MCF 10A (cell line): ENCODE measurements around the gene ABCA1. TPM values are rescaled to one million over a fixed set of nuclear protein-coding genes. Genes with fewer than 3 reads are reported as not detected.

Experiments
- BruUV-seq: library from RNA; stranded (reverse); fragments of 400-500 nt; replicated peaks from 2 replicates; lab custom pipeline; 2021; lab: Mats Ljungman, UMichigan
- CTCF ChIA-PET: fragments of 300-600 bp; sonication (Branson Sonifier 250); formaldehyde crosslinking; extraction: SDS; loops from one replicate; lab custom pipeline; 2021; ENCODE audit warnings: antibody characterized with exemption, inconsistent platforms; lab: Yijun Ruan, JAX
- POLR2A ChIA-PET: fragments of 300-600, 350-650 bp; sonication (Branson Sonifier 250); formaldehyde crosslinking; extraction: SDS; loops from one replicate; lab custom pipeline; 2020; ENCODE audit warnings: antibody characterized with exemption, inconsistent platforms; lab: Yijun Ruan, JAX
- DNase-seq: peaks from one replicate; pipeline ENCODE4 v3.0.0-alpha.2; 2018; ENCODE audit not compliant: unreplicated experiment
- H3K27ac Mint-ChIP-seq: one replicate; pipeline ENCODE4 v1.8.0; 2022; ENCODE audit warnings: mild to moderate bottlenecking, low read depth, mixed read lengths; ENCODE audit not compliant: unreplicated experiment
- H3K27me3 Mint-ChIP-seq: one replicate; pipeline ENCODE4 v1.8.0; 2022; ENCODE audit warnings: mixed read lengths; ENCODE audit not compliant: insufficient read depth, unreplicated experiment
- H3K36me3 Mint-ChIP-seq: one replicate; pipeline ENCODE4 v1.8.0; 2022; ENCODE audit warnings: mild to moderate bottlenecking, moderate library complexity, mixed read lengths; ENCODE audit not compliant: insufficient read depth, unreplicated experiment
- H3K4me1 Mint-ChIP-seq: one replicate; pipeline ENCODE4 v1.8.0; 2022; ENCODE audit warnings: mixed read lengths; ENCODE audit not compliant: insufficient read depth, unreplicated experiment
- H3K4me3 Mint-ChIP-seq: one replicate; pipeline ENCODE4 v1.8.0; 2022; ENCODE audit warnings: mild to moderate bottlenecking, moderate library complexity, mixed read lengths; ENCODE audit not compliant: unreplicated experiment
- H3K9me3 Mint-ChIP-seq: one replicate; pipeline ENCODE4 v1.8.0; 2022; ENCODE audit warnings: mixed read lengths; ENCODE audit not compliant: unreplicated experiment
- CTCF ChIP-seq: fragments of 200-600 bp; IDR thresholded peaks from one replicate; pipeline ENCODE4 v1.8.0; 2022; ENCODE audit warnings: antibody characterized with exemption, mild to moderate bottlenecking; ENCODE audit not compliant: unreplicated experiment
- intact Hi-C: fragments of 100-400 bp; cut with micrococcal nuclease; formaldehyde crosslinking; loops from 2 replicates; pipeline ENCODE4 v1.14.1; 2022
- total RNA-seq: library from RNA; stranded (reverse); gene quantifications from 2 replicates; pipeline ENCODE4 v1.2.3, GENCODE V29; 2022

The ABCA1 gene
- total RNA-seq, 1 experiment from 2014 or later = 0.28 TPM

GRCh38 chr9:104850786-104851545 is 77.0 kb downstream of the ABCA1 start:
- DNase-seq = no peak
- Mint-ChIP-seq H3K27ac (no peak overlapping the region), H3K9me3 (no peaks in the 10 kb centered on the region), H3K4me3 (no peak overlapping the region), H3K4me1 (peaks cover 27% of the 10 kb centered on the region), H3K36me3 (no peaks in the 10 kb centered on the region), H3K27me3 (no peaks in the 10 kb centered on the region)
- ChIA-PET CTCF (interaction anchor here (0.6 to 2.1 kb wide), 4 partner anchors 12 to 307 kb away, joined by 3 to 6 read pairs (median 4); no protein-coding TSS in a partner anchor), POLR2A (no interaction called here)
- no TSS peak for BruUV-seq
- intact Hi-C loops = no loop called here
- TF ChIP-seq CTCF = no peak

DNA sequence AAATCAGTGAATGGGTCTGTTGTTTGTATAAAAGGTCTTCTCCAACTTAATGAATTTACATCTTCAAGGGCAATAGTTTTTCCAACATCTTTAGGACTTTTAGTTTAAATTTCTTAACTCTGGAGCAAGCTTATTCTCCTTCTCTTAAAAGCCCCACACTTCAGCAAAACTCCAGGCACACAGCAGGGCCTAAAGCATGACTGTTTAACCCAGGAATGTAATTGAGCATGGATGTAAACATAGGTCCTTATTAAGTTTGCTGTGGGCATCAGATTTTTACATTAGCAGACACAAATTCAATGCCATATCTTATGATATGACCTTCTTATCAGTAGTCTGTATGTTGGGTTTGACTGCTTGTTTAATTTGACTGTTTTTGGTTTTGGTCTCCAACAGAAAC is 78.9 kb downstream of the ABCA1 start:
- H3K9me3 Mint-ChIP-seq = no peaks in the 10 kb centered on the region
- no peak overlapping the region for H3K4me3 Mint-ChIP-seq
- POLR2A ChIA-PET = interaction anchor here (0.6 kb wide), 1 partner anchor 16 kb away, joined by 3 read pairs; no protein-coding TSS in a partner anchor
- no peak overlapping the region for H3K27ac Mint-ChIP-seq
- no peak for DNase-seq
- no peaks in the 10 kb centered on the region for H3K36me3 Mint-ChIP-seq
- no peak for TF ChIP-seq CTCF
- intact Hi-C loops = no loop called here
- H3K27me3 Mint-ChIP-seq = no peaks in the 10 kb centered on the region
- peaks cover 16% of the 10 kb centered on the region for H3K4me1 Mint-ChIP-seq
- no TSS peak for BruUV-seq
- CTCF ChIA-PET = interaction anchor here (2.1 kb wide), 1 partner anchor 14 kb away, joined by 6 read pairs; no protein-coding TSS in a partner anchor

- H3K36me3 Mint-ChIP-seq = no peaks in the 10 kb centered on the region
- ChIA-PET CTCF (interaction anchor here (0.6 to 1.9 kb wide), 6 partner anchors 10 to 569 kb away, joined by 3 to 6 read pairs (median 3); no protein-coding TSS in a partner anchor), POLR2A (interaction anchor here (0.7 kb wide), 1 partner anchor 10 kb away, joined by 4 read pairs; no protein-coding TSS in a partner anchor)
- H3K4me3 Mint-ChIP-seq = no peak overlapping the region
- H3K27me3 Mint-ChIP-seq = no peaks in the 10 kb centered on the region
- no peaks in the 10 kb centered on the region for H3K4me1 Mint-ChIP-seq
- no TSS peak for BruUV-seq
- no peak for DNase-seq
- no peaks in the 10 kb centered on the region for H3K9me3 Mint-ChIP-seq
- no peak for TF ChIP-seq CTCF
- intact Hi-C loops = no loop called here
- no peak overlapping the region for H3K27ac Mint-ChIP-seq
Observed at GRCh38 chr9:104844710-104845109, 83.2 kb downstream of the ABCA1 start.

GRCh38 chr9:104843644-104844240 is 84.2 kb downstream of the ABCA1 start:
- TF ChIP-seq CTCF = no peak
- H3K27me3 Mint-ChIP-seq = no peaks in the 10 kb centered on the region
- ChIA-PET CTCF (interaction anchor here (0.6 to 2.5 kb wide), 5 partner anchors 9 to 489 kb away, joined by 3 to 11 read pairs (median 5); no protein-coding TSS in a partner anchor), POLR2A (interaction anchor here (1.4 kb wide), 1 partner anchor 9 kb away, joined by 3 read pairs; no protein-coding TSS in a partner anchor)
- no peak overlapping the region for H3K4me3 Mint-ChIP-seq
- no peak overlapping the region for H3K27ac Mint-ChIP-seq
- no peaks in the 10 kb centered on the region for H3K9me3 Mint-ChIP-seq
- no peaks in the 10 kb centered on the region for H3K4me1 Mint-ChIP-seq
- intact Hi-C loops = no loop called here
- DNase-seq = no peak
- no peaks in the 10 kb centered on the region for H3K36me3 Mint-ChIP-seq
- BruUV-seq = no TSS peak
